GM20000 (cell line): ENCODE measurements around the gene LIMS1.

Experiments used
- DNase-seq: peaks from one replicate; pipeline ENCODE4 v3.0.0; 2012; ENCODE audit warnings: low spot score
- CTCF ChIP-seq: IDR thresholded peaks from 2 replicates; pipeline ENCODE4 v1.5.1; 2012; ENCODE audit warnings: mild to moderate bottlenecking, control low read depth; ENCODE audit errors: extremely low read depth, missing control alignments

LIMS1 gene

GRCh38 chr2:108531674-108532055 is 2.6 kb upstream of the LIMS1 start:
- DNase-seq, result no peak
- TF ChIP-seq CTCF, result no peak

GRCh38 chr2:108534584-108535356 is 500 bp downstream of the LIMS1 start:
- TF ChIP-seq CTCF, result no peak
- DNase-seq, result no peak

GRCh38 chr2:108535357-108535631 is 1.0 kb downstream of the LIMS1 start:
- DNase-seq, result no peak
- no peak for TF ChIP-seq CTCF

GRCh38 chr2:108536133-108536780 is 2.0 kb downstream of the LIMS1 start:
- DNase-seq, result no peak
- no peak for TF ChIP-seq CTCF

GRCh38 chr2:108536911-108537310 is 2.6 kb downstream of the LIMS1 start:
- no peak for TF ChIP-seq CTCF
- DNase-seq, result no peak

DNA sequence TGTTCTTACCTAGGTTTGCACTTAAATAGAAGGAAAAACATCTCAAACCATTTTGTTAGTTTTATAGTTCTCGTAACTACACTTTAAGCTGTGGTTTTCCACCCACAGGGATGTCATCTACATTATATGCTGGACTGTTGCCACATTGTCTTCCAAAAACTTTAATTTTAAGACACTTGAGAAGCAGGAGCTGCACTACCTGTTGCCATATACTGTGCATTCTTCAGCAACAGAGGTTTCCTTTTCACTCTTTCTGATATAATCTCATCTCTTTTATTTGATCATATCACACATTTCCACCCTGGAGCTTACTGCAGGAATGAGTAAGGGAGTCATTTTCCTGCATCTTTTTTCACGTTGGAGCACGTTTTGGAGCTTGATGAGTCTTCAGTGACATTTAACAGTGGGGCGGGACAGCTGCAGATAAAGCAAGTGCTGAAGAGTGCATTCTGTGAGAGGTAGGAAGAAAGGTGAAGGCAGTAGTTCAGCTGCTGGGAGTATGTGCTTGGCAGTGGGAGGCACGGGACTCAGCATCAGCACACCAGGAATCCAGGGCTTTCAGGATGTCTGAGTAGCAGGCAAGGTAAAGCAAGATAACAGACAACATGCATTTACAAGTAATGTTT is 3.8 kb downstream of the LIMS1 start:
- no peak for TF ChIP-seq CTCF
- no peak for DNase-seq

GRCh38 chr2:108541451-108541850 is 7.2 kb downstream of the LIMS1 start:
- DNase-seq, result no peak
- TF ChIP-seq CTCF, result no peak
